Measurements from ENCODE around the gene DIS3.

DIS3 gene

DNA sequence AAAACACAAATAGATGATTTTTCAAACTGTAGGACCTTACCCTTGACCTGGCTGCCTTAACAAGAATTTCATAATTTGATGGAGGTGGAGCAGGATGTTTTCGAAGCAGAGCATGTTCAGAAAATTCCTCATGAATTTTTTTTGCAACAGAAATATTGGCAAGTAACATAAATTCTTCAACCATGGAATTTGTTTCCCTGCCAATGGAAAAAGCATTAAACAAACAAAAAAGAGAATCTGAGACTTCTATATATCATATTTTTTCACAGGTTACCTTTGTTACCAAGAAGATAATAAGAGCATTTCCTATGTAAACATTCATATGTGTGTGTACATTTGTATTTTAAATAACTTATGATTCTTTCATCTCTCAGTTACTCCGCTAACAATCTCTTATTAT is 18.3 kb downstream of the DIS3 start:
- no peak for TF ChIP-seq CTCF (conservative IDR thresholded peaks at IDR 0.05)
- no peak overlapping the region for H3K27ac ChIP-seq

- TF ChIP-seq CTCF (conservative IDR thresholded peaks at IDR 0.05), result no peak
- no peak overlapping the region for H3K27ac ChIP-seq
Measured at GRCh38 chr13:72760189-72760588, 21.5 kb downstream of the DIS3 start.

DNA sequence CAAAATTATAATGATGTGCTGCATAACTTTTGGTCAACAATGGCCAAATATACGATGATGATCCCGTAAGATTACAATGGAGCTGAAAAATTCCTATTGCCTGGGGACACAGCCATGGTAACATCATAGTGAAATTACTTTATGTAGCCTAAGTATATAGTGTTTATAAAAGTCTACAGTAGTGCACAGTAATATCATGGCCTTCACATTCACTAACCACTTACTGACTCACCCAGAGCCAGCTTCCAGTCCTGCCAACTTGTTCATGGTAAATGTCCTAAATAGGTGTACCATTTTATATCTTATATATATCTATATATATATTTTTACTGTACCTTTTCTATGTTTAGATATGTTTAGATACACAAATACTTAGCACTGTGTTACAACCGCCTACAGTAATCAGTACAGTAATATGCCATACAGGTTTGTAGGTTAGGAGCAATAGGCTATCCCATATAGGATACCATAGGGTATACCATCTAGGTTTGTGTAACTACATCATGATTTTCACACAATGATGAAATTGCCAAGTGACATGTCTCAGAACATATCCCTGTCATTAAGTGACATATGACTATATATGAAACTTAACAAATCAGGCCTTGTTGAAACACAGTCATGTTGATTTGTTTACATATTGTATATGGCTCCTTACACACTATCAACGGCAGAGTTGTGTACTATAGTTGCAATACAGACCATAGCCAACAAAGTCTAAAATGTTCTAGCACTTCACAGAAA is 23.7 kb downstream of the DIS3 start:
- TF ChIP-seq CTCF (conservative IDR thresholded peaks at IDR 0.05), result no peak
- no peak overlapping the region for H3K27ac ChIP-seq

- TF ChIP-seq CTCF (conservative IDR thresholded peaks at IDR 0.05), result no peak
- H3K27ac ChIP-seq, result no peak overlapping the region
Measured at GRCh38 chr13:72754111-72754510, 27.6 kb downstream of the DIS3 start.

DNA sequence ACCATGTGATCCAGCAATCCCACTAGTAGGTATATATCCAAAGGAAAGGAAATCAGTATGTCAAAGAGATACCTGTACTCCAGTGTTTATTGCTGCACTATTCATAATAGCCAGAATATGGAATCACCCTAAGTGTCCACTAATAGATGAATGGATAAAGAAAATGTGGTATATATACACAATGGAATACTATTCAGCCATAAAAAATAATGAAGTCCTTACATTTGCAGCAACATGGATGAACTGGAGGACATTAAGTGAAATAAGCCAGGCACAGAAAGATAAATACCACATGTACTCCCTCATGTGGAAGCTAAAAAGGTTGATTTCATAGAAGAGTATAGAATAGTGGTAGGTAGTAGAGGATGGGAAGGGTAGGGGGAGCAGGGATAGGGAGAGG is 30.5 kb downstream of the DIS3 start:
- TF ChIP-seq CTCF (conservative IDR thresholded peaks at IDR 0.05), result no peak
- H3K27ac ChIP-seq, result no peak overlapping the region

DNA sequence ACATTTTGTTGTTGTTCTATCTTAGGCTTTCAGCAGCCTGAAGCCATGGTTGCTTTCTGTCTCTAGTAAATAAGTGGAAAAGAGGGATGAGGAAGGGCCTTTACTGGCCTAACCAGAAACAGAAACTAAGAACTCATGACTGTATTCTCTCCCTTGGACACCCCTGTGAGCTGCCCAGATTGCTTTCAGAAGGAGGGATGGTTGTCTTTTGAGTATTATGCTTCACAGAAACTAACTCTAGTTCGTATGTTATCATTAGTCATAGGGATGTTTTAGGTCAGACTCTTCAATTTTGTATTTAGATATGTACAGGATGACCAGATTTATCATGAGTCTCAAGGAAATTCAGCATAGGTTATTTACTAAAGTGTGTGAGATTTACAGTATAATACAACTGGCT is 36.4 kb downstream of the DIS3 start:
- H3K27ac ChIP-seq, result no peak overlapping the region
- TF ChIP-seq CTCF (conservative IDR thresholded peaks at IDR 0.05), result no peak

DNA sequence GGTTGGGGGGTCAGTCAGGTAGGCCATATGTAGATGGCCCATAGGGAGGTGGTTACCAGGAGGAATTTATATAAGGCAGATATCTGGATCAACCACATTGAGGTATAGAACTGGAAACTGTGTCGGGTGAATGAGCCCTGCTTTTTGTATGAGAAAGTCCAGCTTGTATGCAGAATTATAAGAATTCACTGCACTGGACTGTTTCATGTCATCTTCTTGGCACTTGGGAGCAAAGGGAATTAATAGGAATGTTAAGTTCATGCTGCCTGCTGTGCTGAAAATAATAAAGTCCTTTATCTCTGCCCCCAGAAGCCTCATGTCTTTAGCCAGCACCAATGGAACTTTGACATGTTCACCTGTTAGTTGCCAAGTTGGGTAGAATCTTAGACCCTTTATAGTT is 41.7 kb downstream of the DIS3 start:
- TF ChIP-seq CTCF (conservative IDR thresholded peaks at IDR 0.05), result no peak
- H3K27ac ChIP-seq, result no peak overlapping the region
